GM13976 (cell line): Measurements from ENCODE around the gene CHSY1.

Experiments used
- DNase-seq: peaks from one replicate; pipeline ENCODE4 v3.0.0; 2012; ENCODE audit warnings: low spot score
- in situ Hi-C: fragments of 300-500 bp; cut with MboI; formaldehyde crosslinking; loops from one replicate; pipeline ENCODE4 v1.12.0; 2022; ENCODE audit warnings: low sequenced_read_pairs, mixed read lengths, inconsistent platforms; ENCODE audit not compliant: unreplicated experiment
- TF ChIP-seq, protein P1 (sequence below): IDR thresholded peaks from 2 replicates; pipeline ENCODE4 v1.5.1; 2012; ENCODE audit warnings: borderline replicate concordance, mild to moderate bottlenecking; ENCODE audit not compliant: insufficient read depth; ENCODE audit errors: extremely low read depth, missing control alignments, control extremely low read depth

CHSY1 gene

DNA sequence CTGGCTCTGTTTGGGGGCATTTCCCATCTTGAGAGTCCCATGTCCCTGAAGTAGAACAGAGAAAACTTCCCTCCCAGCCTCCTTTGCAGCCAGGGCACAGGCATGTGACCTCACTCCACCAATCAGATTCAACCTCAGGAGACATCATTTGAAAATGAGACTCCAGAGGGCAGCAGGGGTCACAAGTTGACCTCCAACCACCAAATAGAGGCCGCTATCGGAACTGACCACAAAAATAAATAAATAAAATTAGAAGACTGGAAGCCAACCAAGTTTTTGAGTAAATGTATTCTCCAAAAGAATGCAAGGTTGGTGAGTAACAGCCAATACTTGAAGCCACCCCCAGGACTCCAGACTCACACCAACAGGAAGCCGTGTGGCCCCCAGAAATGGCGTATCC is 106.5 kb downstream of the CHSY1 start:
- TF ChIP-seq, protein P1, sequence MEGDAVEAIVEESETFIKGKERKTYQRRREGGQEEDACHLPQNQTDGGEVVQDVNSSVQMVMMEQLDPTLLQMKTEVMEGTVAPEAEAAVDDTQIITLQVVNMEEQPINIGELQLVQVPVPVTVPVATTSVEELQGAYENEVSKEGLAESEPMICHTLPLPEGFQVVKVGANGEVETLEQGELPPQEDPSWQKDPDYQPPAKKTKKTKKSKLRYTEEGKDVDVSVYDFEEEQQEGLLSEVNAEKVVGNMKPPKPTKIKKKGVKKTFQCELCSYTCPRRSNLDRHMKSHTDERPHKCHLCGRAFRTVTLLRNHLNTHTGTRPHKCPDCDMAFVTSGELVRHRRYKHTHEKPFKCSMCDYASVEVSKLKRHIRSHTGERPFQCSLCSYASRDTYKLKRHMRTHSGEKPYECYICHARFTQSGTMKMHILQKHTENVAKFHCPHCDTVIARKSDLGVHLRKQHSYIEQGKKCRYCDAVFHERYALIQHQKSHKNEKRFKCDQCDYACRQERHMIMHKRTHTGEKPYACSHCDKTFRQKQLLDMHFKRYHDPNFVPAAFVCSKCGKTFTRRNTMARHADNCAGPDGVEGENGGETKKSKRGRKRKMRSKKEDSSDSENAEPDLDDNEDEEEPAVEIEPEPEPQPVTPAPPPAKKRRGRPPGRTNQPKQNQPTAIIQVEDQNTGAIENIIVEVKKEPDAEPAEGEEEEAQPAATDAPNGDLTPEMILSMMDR: no peak
- no peak for DNase-seq
- in situ Hi-C loops: no loop called here

DNA sequence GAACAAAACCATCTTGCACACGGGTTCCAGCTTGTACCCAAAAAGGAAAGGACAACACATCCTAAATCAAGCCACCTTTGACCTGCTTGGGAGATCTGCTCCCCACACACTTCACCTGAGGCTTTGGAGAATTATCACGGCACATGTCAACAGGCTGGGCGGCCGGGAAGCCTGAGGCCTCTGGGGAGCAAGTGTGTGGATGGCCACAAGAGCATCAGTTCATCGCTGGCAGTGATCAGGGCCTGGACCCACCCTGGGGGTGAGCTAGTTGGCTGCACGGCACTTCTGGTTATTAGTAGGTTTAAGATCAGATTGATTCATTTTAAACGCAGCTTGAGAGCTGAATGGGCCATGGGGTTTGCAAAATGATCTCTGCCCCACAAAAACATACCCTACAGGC is 108.5 kb downstream of the CHSY1 start:
- TF ChIP-seq, protein P1: no peak
- no peak for DNase-seq
- in situ Hi-C loops: no loop called here

DNA sequence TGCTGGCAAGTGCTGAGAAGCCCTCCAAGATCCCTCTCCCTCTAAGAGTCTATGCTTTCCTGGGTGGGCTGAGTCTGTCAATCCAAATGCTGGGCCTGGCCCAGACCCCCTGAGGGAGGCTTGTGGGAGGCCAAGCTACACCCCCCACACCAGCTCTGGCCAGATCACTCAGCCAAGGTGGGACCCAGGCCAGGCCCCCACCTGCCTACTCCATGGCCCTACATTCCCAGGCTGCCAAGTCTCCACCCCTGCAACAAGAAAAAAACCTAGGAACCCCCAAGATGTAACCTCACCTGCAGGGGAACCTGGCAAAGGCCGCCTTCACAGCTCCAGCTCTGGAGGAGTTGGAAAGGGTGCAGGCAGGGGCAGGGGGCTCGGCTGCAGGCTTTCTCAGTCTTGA is 109.1 kb downstream of the CHSY1 start:
- no peak for DNase-seq
- in situ Hi-C loops: no loop called here
- TF ChIP-seq, protein P1: no peak

DNA sequence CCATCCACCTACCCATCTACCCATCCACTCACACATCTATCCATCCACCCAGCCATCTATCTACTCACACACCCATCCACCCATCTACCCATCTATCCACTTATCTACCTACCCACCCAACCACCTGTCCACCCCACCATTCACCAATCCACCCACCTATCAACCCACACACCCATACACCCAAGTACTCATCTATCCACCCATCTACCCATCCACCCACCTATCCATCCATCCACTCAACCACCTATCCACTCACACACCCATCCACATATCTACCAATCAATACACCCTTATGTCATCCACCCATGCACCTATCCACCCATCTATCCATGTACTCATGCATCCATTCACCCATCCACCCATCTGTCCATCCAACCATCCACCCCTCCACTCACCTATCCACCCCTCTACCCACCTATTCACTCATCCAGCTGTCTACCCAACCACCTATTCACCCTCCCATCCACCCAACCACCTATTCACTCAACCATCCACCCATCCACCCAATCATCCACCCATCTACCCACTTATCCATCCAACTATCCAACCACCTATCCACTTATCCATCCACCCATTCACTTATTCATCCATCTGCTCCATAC is 109.8 kb downstream of the CHSY1 start:
- TF ChIP-seq, protein P1: no peak
- no peak for DNase-seq
- in situ Hi-C loops: no loop called here

DNA sequence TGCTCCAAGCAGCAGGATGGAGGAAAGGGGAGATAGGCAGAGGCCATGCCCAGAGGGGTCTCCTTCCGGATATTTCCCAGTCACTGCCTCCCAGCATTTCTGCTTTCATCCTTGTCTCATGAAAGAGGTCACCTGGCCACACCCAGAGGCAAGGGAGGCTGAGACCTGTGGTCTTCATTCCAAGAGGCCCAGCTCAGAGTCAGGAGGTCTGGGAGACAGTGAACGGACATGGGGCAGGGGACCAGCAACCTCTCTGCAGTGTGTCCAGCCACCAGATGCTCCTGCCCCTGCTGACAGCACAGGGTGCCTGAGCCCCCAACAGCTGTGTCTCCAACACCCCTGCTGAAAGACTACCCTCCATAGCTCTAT is 111.2 kb downstream of the CHSY1 start:
- no peak for DNase-seq
- in situ Hi-C loops: no loop called here
- TF ChIP-seq, protein P1: no peak

DNA sequence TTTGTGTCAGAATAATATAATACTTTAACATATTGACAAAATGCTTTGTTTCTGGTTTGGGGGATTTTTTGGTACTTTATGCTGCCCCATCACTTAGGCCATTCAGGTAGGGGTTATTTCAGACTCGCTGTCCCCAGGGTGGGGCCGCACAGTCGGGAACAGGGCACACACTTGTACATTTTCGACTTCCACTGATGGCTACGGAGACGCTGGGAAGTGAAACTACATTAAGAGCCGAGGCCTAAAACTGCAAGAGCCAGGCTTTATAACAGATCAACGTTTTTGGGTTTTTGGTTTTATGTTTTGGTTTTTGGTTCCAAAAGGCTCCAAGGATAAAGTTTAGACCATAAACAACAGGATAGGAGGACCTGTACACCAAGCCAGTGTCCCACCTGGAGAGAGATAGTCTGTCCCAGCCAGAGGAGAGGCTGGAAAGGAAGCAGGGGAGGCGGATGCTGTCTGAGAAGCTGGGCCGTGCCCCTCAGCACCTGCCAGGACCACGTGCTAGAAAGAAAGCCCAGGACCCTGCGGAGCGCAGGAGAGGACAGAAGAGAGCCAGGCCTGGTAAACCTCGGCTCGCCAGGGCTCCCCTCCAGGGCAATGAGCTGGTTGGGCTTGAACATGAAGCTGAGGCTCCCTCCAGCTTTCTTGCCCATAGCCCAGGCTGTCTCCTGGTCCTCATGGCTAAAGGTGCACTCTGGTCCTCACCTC is 111.7 kb downstream of the CHSY1 start:
- TF ChIP-seq, protein P1: no peak
- DNase-seq: no peak
- in situ Hi-C loops: no loop called here
